GM12878 (cell line): ENCODE results near the gene TSPEAR. TPM values are rescaled to one million over a fixed set of nuclear protein-coding genes. Genes with fewer than 3 reads are reported as not detected.

Experiments used
- ATAC-seq: fragments of 200-7000 bp; cut with Tn5 transposase; 3 replicates; pipeline ENCODE4 v1.9.1; 2020; ENCODE audit warnings: mild to moderate bottlenecking, moderate library complexity
- BruUV-seq: library from RNA; stranded (reverse); fragments of 400-500 nt; replicated peaks from 2 replicates; lab custom pipeline; 2021; lab: Mats Ljungman, UMichigan
- CTCF ChIA-PET: fragments of 300-600 bp; sonication (Branson Sonifier 250); formaldehyde crosslinking; extraction: SDS; loops from one replicate; lab custom pipeline; 2021; ENCODE audit warnings: inconsistent platforms; lab: Yijun Ruan, JAX
- POLR2A ChIA-PET: fragments of 350-600 bp; formaldehyde crosslinking; extraction: SDS; loops from one replicate; lab custom pipeline; 2021; ENCODE audit warnings: inconsistent platforms; lab: Charles Lee
- RAD21 ChIA-PET: fragments of 300-600 bp; sonication (Branson Sonifier 250); formaldehyde crosslinking; loops from one replicate; lab custom pipeline; 2023; ENCODE audit warnings: antibody characterized with exemption; ENCODE audit not compliant: unreplicated experiment; lab: Charles Lee
- SMC1A ChIA-PET: fragments of 300-600 bp; sonication (Branson Sonifier 250); formaldehyde crosslinking; loops from one replicate; lab custom pipeline; 2023; ENCODE audit not compliant: unreplicated experiment, uncharacterized antibody; lab: Charles Lee
- DNase-seq: peaks from one replicate; pipeline ENCODE4 v3.0.0-alpha.2; 2011; ENCODE audit warnings: low read depth, low spot score
- FAIRE-seq: peaks from 3 replicates; lab custom pipeline; 2011; peaks lifted over from hg19 to GRCh38; lab: Jason Lieb, UNC
- H2AFZ ChIP-seq: 2 replicates; pipeline ENCODE4 v1.6.0; 2011; ENCODE audit warnings: low read depth, low read length, control low read depth; ENCODE audit not compliant: control insufficient read depth
- H3K27ac ChIP-seq: 2 replicates; pipeline ENCODE4 v1.5.1; 2011; ENCODE audit warnings: control low read depth; ENCODE audit not compliant: control insufficient read depth, insufficient read depth
- H3K27me3 ChIP-seq, 2 experiments: replicated peaks in 1 of 2; 2 replicates each; pipeline versions ENCODE4 v1.6.0 to v1.6.1; 2011; ENCODE audit warnings: low read length in 1 of 2; ENCODE audit not compliant: control insufficient read depth in 2 of 2, insufficient read depth in 2 of 2
- H3K36me3 ChIP-seq, 2 experiments: 2 replicates each; pipeline ENCODE4 v1.5.1; 2011; ENCODE audit warnings: low read length in 1 of 2; ENCODE audit not compliant: control insufficient read depth in 2 of 2, insufficient read depth in 2 of 2
- H3K4me1 ChIP-seq: 2 replicates; pipeline ENCODE4 v1.6.1; 2011; ENCODE audit warnings: mild to moderate bottlenecking, low read length, moderate library complexity, mixed read lengths; ENCODE audit not compliant: control insufficient read depth, insufficient read depth
- H3K4me2 ChIP-seq: 2 replicates; pipeline ENCODE4 v1.6.0; 2011; ENCODE audit warnings: control low read depth; ENCODE audit not compliant: control insufficient read depth, insufficient read depth
- H3K4me3 ChIP-seq: fragments of 200-600 bp; sonication (generic); 2 replicates; pipeline ENCODE4 v1.5.1; 2016
- H3K79me2 ChIP-seq: 2 replicates; pipeline ENCODE4 v1.6.0; 2011; ENCODE audit warnings: low read length; ENCODE audit not compliant: control insufficient read depth, insufficient read depth
- H3K9ac ChIP-seq: 2 replicates; pipeline ENCODE4 v1.8.0; 2011; ENCODE audit warnings: low read length, control low read depth, mixed read lengths; ENCODE audit not compliant: control insufficient read depth, insufficient read depth
- H3K9me3 ChIP-seq: replicated peaks from 3 replicates; pipeline ENCODE4 v1.5.1; 2011; ENCODE audit warnings: mild to moderate bottlenecking, low read length; ENCODE audit not compliant: control insufficient read depth, insufficient read depth
- H4K20me1 ChIP-seq: 2 replicates; pipeline ENCODE4 v1.6.0; 2011; ENCODE audit not compliant: control insufficient read depth, insufficient read depth
- BCL11A ChIP-seq: IDR thresholded peaks from 2 replicates; pipeline ENCODE4 v1.6.1; 2011; ENCODE audit warnings: low read depth, low read length
- EP300 ChIP-seq, 2 experiments: fragments of 150-350 bp in 1 of 2; IDR thresholded peaks; 2 replicates each; pipeline ENCODE4 v1.6.1; 2011 to 2012; ENCODE audit warnings: low read depth in 2 of 2, low read length in 2 of 2, borderline replicate concordance in 1 of 2, improper control_type of control experiment in 1 of 2, inconsistent platforms in 1 of 2; ENCODE audit not compliant: control insufficient read depth in 1 of 2
- FOXM1 ChIP-seq: IDR thresholded peaks from 2 replicates; pipeline ENCODE4 v1.6.1; 2012; ENCODE audit warnings: low read depth, mild to moderate bottlenecking, inconsistent platforms, low read length, moderate library complexity
- HCFC1 ChIP-seq: fragments of 150-350 bp; IDR thresholded peaks from 2 replicates; pipeline ENCODE4 v1.6.1; 2014; ENCODE audit warnings: low read length
- MEF2A ChIP-seq: IDR thresholded peaks from 2 replicates; pipeline ENCODE4 v1.6.1; 2011; ENCODE audit warnings: low read depth, mild to moderate bottlenecking, low read length, moderate library complexity; ENCODE audit not compliant: insufficient read depth
- NR2C2 ChIP-seq: IDR thresholded peaks from 2 replicates; pipeline ENCODE4 v1.6.1; 2011; ENCODE audit warnings: borderline replicate concordance, low read depth; ENCODE audit not compliant: control insufficient read depth, insufficient read length
- POLR2AphosphoS2 ChIP-seq: IDR thresholded peaks from 2 replicates; pipeline ENCODE4 v1.6.1; 2011; ENCODE audit warnings: low read depth, mild to moderate bottlenecking, low read length, improper control_type of control experiment, moderate library complexity
- SIX5 ChIP-seq: IDR thresholded peaks from 2 replicates; pipeline ENCODE4 v1.6.1; 2011; ENCODE audit warnings: mild to moderate bottlenecking, low read depth, low read length, moderate library complexity; ENCODE audit not compliant: severe bottlenecking
- SMC3 ChIP-seq: IDR thresholded peaks from 2 replicates; pipeline ENCODE4 v1.6.1; 2011; ENCODE audit warnings: low read length, improper control_type of control experiment, borderline replicate concordance
- TBL1XR1 ChIP-seq: IDR thresholded peaks from 2 replicates; pipeline ENCODE4 v1.6.1; 2012; ENCODE audit warnings: low read depth, low read length, improper control_type of control experiment
- YY1 ChIP-seq: IDR thresholded peaks from 2 replicates; pipeline ENCODE4 v1.6.1; 2011; ENCODE audit warnings: low read depth, mild to moderate bottlenecking, low read length
- WGBS: methylation state at CpG from one replicate; pipeline ENCODE4 v1.1.6; 2016; ENCODE audit warnings: low lambda C conversion rate; ENCODE audit not compliant: insufficient replicate concordance, insufficient coverage; ENCODE audit errors: missing lambda C conversion rate; 5-methylcytosine and 5-hydroxymethylcytosine counted together
- in situ Hi-C: fragments of 300-500 bp; cut with MboI; formaldehyde crosslinking; loops from 9 replicates; pipeline ENCODE4 v1.14.3; 2018; ENCODE audit warnings: mixed read lengths
- intact Hi-C: fragments of 100-400 bp; cut with micrococcal nuclease; formaldehyde crosslinking; loops from one replicate; pipeline ENCODE4 v1.14.2; 2022; ENCODE audit not compliant: unreplicated experiment
- polyA plus RNA-seq, 11 experiments: library from polyadenylated mRNA; depleted of rRNA in 4 of 11; unstranded in 6 of 11; stranded (reverse) in 5 of 11; fragments of >200 nt; fragmentation: Nextera tagmentation in 4 of 11; fragmentation: Illumina TruSeq in 1 of 11; extraction: Ambion mirVana in 4 of 11; extraction: Trizol in 1 of 11; gene quantifications; 1 replicate in 1 of 11; 2 replicates in 10 of 11; pipeline versions ENCODE4 v1.2.1 to v1.2.3, GENCODE V29; 2011 to 2016; ENCODE audit warnings: inconsistent platforms in 2 of 11, missing spikeins in 2 of 11, low read depth in 1 of 11
- total RNA-seq, 4 experiments: library from RNA; depleted of rRNA in 3 of 4; stranded (reverse); fragments of >200 nt in 3 of 4; fragmentation: Illumina TruSeq in 1 of 4; extraction: Trizol in 1 of 4; gene quantifications; 2 replicates each; pipeline versions ENCODE4 v1.2.1 to v1.2.3, GENCODE V29; 2013 to 2021
- TF ChIP-seq, protein P1 (sequence below): fragments of 450-650 bp; IDR thresholded peaks from 2 replicates; pipeline ENCODE4 v1.6.1; 2017; ENCODE audit warnings: mild to moderate bottlenecking, moderate library complexity
- TF ChIP-seq, protein P2 (sequence below): IDR thresholded peaks from 2 replicates; pipeline ENCODE4 v1.6.1; 2011; ENCODE audit warnings: borderline replicate concordance, low read depth, mild to moderate bottlenecking, moderate library complexity, low read length; ENCODE audit not compliant: insufficient read depth, poor library complexity, severe bottlenecking
- TF ChIP-seq, protein P3 (sequence below): IDR thresholded peaks from 2 replicates; pipeline ENCODE4 v1.6.1; 2011; ENCODE audit warnings: borderline replicate concordance, low read depth, mild to moderate bottlenecking, moderate library complexity, mixed read lengths, low read length; ENCODE audit not compliant: insufficient read depth; ENCODE audit errors: extremely low read length
- TF ChIP-seq, protein P4 (sequence below): fragments of 450-650 bp; IDR thresholded peaks from 2 replicates; pipeline ENCODE4 v1.6.1; 2017; ENCODE audit warnings: borderline replicate concordance

TSPEAR gene
- total and polyA plus RNA-seq, 10 of the 15 experiments (the other 5 are each of a cell fraction or from before 2014, with no cell fraction given): not detected

DNA sequence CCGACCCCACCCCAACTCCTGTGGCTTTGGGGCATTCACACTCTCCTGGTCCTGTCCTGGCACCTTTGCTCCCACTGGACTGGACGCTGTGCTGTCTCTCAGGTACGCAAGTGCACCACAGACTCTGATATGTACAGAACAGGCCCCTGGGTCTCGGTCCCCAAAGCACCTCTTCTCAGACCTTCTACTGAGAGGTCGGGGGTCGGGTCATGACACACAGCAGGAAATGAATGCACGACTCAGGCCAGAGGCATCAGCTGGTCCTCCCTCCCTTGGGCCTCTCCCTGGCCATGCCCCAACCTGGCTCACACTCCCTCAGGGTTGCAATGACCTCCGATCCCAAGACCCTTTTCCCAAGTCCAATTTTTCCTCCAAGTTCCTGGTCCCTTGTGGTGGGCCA lies 16.2 kb downstream of the TSPEAR start (continued):
- TF ChIP-seq, protein P1, sequence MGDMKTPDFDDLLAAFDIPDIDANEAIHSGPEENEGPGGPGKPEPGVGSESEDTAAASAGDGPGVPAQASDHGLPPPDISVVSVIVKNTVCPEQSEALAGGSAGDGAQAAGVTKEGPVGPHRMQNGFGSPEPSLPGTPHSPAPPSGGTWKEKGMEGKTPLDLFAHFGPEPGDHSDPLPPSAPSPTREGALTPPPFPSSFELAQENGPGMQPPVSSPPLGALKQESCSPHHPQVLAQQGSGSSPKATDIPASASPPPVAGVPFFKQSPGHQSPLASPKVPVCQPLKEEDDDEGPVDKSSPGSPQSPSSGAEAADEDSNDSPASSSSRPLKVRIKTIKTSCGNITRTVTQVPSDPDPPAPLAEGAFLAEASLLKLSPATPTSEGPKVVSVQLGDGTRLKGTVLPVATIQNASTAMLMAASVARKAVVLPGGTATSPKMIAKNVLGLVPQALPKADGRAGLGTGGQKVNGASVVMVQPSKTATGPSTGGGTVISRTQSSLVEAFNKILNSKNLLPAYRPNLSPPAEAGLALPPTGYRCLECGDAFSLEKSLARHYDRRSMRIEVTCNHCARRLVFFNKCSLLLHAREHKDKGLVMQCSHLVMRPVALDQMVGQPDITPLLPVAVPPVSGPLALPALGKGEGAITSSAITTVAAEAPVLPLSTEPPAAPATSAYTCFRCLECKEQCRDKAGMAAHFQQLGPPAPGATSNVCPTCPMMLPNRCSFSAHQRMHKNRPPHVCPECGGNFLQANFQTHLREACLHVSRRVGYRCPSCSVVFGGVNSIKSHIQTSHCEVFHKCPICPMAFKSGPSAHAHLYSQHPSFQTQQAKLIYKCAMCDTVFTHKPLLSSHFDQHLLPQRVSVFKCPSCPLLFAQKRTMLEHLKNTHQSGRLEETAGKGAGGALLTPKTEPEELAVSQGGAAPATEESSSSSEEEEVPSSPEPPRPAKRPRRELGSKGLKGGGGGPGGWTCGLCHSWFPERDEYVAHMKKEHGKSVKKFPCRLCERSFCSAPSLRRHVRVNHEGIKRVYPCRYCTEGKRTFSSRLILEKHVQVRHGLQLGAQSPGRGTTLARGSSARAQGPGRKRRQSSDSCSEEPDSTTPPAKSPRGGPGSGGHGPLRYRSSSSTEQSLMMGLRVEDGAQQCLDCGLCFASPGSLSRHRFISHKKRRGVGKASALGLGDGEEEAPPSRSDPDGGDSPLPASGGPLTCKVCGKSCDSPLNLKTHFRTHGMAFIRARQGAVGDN: no peak
- TF ChIP-seq TBL1XR1 (no peak), SMC3 (no peak)
- TF ChIP-seq, all 136 proteins: peak for 0

DNA sequence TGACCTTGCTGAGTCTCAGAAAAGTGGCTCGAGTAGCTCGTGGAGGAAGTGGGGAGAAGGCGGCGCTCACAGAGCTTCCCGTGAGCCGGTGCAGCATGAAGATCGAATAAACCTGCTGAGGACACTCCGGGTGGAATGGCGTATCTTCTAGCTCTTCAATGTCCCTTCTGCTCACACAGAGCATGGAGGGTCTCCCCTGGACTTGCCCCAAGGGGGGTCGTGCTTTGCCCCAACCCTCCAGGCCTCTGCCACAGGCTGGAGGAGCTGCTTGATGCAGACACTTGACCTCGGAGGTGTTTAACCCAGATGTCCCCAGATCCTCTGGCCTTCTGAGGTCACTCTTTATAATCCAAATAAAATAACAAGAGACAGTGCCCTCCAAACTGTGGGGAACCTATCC lies 16.6 kb downstream of the TSPEAR start:
- ATAC-seq (no peak), FAIRE-seq (no peak), DNase-seq (no peak)
- no peaks in the 10 kb centered on the region for H4K20me1 ChIP-seq
- in situ Hi-C loops (no loop called here), intact Hi-C loops (no loop called here)
- CTCF ChIA-PET: no interaction called here
- no TSS peak for BruUV-seq
- SMC1A ChIA-PET: no interaction called here
- no peaks in the 10 kb centered on the region for H3K4me1 ChIP-seq
- POLR2A ChIA-PET: no interaction called here
- WGBS: 34% methylated on average over 11 of the region's 11 CpGs
- H3K9ac ChIP-seq: no peak overlapping the region
- peaks cover 1% of the 10 kb centered on the region; the same call in 2 of the 3 replicates for H3K9me3 ChIP-seq
- RAD21 ChIA-PET: no interaction called here
- no peak overlapping the region for H2AFZ ChIP-seq
- no peak overlapping the region for H3K27ac ChIP-seq
- H3K27me3 ChIP-seq: peaks cover 0 to 3% of the 10 kb centered on the region in 2 experiments; a peak in 2 of 4 replicates
- H3K4me3 ChIP-seq: no peak overlapping the region
- no peaks in the 10 kb centered on the region for H3K36me3 ChIP-seq
- H3K4me2 ChIP-seq: no peak overlapping the region
- no peaks in the 10 kb centered on the region for H3K79me2 ChIP-seq
- TF ChIP-seq POLR2AphosphoS2 (no peak), NR2C2 (no peak), FOXM1 (no peak), YY1 (no peak), MEF2A (no peak), BCL11A (no peak), HCFC1 (no peak), SIX5 (no peak), EP300 (IDR thresholded peaks at IDR 0.05; ENCODE audit: borderline replicate concordance in 1 of 2, control insufficient read depth in 1 of 2, low read depth in 2 of 2, low read length in 2 of 2) (no peak)
- TF ChIP-seq, protein P2, sequence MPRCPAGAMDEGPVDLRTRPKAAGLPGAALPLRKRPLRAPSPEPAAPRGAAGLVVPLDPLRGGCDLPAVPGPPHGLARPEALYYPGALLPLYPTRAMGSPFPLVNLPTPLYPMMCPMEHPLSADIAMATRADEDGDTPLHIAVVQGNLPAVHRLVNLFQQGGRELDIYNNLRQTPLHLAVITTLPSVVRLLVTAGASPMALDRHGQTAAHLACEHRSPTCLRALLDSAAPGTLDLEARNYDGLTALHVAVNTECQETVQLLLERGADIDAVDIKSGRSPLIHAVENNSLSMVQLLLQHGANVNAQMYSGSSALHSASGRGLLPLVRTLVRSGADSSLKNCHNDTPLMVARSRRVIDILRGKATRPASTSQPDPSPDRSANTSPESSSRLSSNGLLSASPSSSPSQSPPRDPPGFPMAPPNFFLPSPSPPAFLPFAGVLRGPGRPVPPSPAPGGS: no peak
- TF ChIP-seq, protein P3, sequence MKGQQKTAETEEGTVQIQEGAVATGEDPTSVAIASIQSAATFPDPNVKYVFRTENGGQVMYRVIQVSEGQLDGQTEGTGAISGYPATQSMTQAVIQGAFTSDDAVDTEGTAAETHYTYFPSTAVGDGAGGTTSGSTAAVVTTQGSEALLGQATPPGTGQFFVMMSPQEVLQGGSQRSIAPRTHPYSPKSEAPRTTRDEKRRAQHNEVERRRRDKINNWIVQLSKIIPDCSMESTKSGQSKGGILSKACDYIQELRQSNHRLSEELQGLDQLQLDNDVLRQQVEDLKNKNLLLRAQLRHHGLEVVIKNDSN: no peak
- TF ChIP-seq, protein P4, sequence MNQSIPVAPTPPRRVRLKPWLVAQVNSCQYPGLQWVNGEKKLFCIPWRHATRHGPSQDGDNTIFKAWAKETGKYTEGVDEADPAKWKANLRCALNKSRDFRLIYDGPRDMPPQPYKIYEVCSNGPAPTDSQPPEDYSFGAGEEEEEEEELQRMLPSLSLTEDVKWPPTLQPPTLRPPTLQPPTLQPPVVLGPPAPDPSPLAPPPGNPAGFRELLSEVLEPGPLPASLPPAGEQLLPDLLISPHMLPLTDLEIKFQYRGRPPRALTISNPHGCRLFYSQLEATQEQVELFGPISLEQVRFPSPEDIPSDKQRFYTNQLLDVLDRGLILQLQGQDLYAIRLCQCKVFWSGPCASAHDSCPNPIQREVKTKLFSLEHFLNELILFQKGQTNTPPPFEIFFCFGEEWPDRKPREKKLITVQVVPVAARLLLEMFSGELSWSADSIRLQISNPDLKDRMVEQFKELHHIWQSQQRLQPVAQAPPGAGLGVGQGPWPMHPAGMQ: no peak
